ENCODE results near the gene MAGED2.
"Not testable (repeated sequence)": the region's sequence is repeated elsewhere in the genome, so short reads cannot be mapped to it uniquely, and the experiment has no call there.

Gene MAGED2

DNA sequence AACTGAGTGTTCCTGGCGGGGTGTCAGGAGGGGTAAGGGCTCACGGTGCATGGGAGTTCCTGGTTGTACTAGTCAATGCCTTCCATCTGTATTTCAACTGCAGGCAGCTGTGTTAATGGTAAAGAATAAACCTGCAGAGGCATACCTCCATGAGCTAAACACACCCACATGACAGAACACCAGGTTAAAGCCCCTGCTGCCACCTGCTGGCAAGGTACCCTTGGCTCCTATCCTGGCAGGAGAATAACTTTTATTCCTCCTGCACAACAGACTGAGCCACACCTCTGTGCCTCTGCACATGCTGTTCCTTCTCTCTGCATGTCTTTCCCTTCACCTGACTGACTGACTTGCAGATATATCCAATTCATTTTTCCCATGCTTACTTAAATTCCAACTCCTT lies 20.6 kb upstream of the MAGED2 start:
- DNase-seq (ENCODE audit: low read depth) = no peak
- TF ChIP-seq CTCF (conservative IDR thresholded peaks at IDR 0.05; ENCODE audit: low read length) = no peak
- no peak overlapping the region for H3K4me3 ChIP-seq (ENCODE audit: low read length)

- no peak for DNase-seq (ENCODE audit: low read depth)
- no peak for TF ChIP-seq CTCF (conservative IDR thresholded peaks at IDR 0.05; ENCODE audit: low read length)
- H3K4me3 ChIP-seq (ENCODE audit: low read length) = no peak overlapping the region
These were observed 19.1 kb upstream of the MAGED2 start for GRCh38 chrX:54788446-54788845.

- DNase-seq (ENCODE audit: low read depth) = not testable (repeated sequence)
These were observed 18.1 kb upstream of the MAGED2 start for GRCh38 chrX:54789405-54789804.

DNA sequence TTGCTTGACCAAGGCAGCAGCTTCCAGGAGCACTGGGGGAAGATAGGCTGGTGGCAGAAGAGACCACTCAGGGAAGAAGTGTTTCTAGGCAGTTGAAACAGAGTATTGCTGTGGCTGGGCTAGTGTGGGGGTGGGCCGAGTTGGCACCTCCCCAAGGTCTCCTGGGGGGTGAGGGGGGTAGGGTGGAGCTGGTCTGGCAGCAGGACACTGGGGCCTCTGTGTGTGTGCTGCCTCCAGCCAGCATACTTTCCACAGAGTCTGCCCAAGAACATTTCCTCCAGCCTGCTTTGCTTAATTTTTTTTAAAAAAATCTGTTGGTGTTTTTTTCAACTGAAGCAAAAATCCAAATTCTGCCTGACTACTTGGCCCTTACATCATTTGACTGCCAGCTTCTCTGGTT lies 13.5 kb upstream of the MAGED2 start:
- no peak for DNase-seq (ENCODE audit: low read depth)
- TF ChIP-seq CTCF (conservative IDR thresholded peaks at IDR 0.05; ENCODE audit: low read length) = no peak
- H3K4me3 ChIP-seq (ENCODE audit: low read length) = no peak overlapping the region

More at GRCh38 chrX:54789405-54789804, 18.1 kb upstream of the MAGED2 start:
- not testable (repeated sequence) for H3K4me3 ChIP-seq (ENCODE audit: low read length)

GRCh38 chrX:54794795-54795194 lies 12.8 kb upstream of the MAGED2 start:
- TF ChIP-seq CTCF (conservative IDR thresholded peaks at IDR 0.05; ENCODE audit: low read length) = no peak
- no peak overlapping the region for H3K4me3 ChIP-seq (ENCODE audit: low read length)
- DNase-seq (ENCODE audit: low read depth) = no peak

DNA sequence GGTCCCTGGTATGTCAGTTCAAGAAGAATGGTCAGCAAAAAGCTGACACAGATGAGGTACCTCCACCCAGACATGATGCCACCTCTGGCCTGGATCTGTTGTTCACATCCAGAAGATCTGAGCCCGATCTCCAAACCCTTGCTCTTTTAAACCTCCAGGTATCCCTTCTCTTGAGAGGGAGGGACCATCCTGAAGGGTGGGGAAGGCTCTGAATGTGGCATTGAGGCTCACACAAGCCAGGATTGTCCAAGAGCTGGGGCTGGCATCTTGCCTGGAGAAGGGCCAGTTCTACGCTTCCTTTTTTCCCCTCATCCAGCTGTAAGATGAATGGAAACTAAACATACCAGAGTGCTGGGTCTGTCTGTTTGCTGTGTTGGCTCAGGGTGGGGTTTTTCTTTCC lies 9.4 kb upstream of the MAGED2 start, which contains the start of gene ITIH6:
TSS of gene ITIH6 (minus strand) at position 119 of the 400 bp plus-strand sequence. CDS start at position 74, 45 bp downstream.
- no peak for TF ChIP-seq CTCF (conservative IDR thresholded peaks at IDR 0.05; ENCODE audit: low read length)
- H3K4me3 ChIP-seq (ENCODE audit: low read length) = no peak within 1 kb of the TSS
- no peak for DNase-seq (ENCODE audit: low read depth)

DNA sequence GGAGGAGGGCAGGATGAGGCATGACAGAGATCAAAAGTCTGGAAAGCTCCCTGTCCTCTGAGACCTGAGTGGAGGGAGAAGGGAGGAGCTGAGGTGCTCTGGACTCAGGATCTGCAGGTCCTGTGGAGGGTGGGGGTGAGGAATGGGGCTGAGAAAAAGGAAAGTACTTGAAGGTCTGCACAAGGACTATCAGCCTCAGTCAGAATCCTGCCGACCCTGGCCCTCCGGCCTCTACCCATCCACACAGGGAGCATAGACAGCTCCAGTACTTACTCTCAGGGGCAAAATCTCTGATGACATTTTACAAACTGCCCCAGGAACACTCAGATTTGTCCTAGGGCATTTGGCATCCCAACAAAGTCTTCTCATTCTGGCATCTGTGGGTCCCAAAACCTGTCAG lies 8.5 kb upstream of the MAGED2 start:
- no peak for DNase-seq (ENCODE audit: low read depth)
- H3K4me3 ChIP-seq (ENCODE audit: low read length) = no peak overlapping the region
- no peak for TF ChIP-seq CTCF (conservative IDR thresholded peaks at IDR 0.05; ENCODE audit: low read length)

GRCh38 chrX:54808109-54808604 lies 612 bp downstream of the MAGED2 start:
- DNase-seq (ENCODE audit: low read depth) = peak; percentile 28
- no peak for TF ChIP-seq CTCF (conservative IDR thresholded peaks at IDR 0.05; ENCODE audit: low read length)
- peak overlapping the region; percentile 86 for H3K4me3 ChIP-seq (ENCODE audit: low read length)

All from AG10803 (cell line).